Fibroblast of pulmonary artery (primary cell): ENCODE measurements around the gene PCBP2.

Source experiments
- DNase-seq: peaks from one replicate; pipeline ENCODE4 v3.0.0-alpha.2; 2010; ENCODE audit warnings: low read depth
- H3K4me3 ChIP-seq: replicated peaks from 2 replicates; pipeline ENCODE4 v1.5.1; 2011; ENCODE audit warnings: low read depth, mild to moderate bottlenecking, control low read depth, low read length, moderate library complexity
- TF ChIP-seq, protein P1 (sequence below): IDR thresholded peaks from 2 replicates; pipeline ENCODE4 v1.5.1; 2011; ENCODE audit warnings: mild to moderate bottlenecking, control low read depth, low read length, inconsistent platforms; ENCODE audit errors: missing control alignments

The PCBP2 gene

DNA sequence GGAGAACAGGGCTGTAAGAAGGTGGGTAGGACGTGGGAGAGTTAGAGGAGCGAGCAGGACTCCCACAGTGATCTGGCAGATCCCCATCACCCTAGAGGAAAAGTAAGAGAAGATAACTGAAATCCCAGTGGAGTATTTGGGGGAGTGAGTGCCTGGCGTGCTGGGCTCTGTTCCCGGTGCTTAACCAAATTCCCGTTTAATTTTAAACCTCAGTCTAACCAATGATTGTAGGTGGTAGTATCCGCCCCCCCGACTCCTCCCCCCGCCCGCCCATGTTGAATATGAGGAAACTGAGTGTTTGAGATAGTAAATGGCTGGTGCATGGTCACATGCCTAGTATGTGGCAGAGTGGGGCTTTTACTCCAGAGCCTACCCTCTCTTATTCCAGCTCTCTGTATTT is 50.4 kb downstream of the PCBP2 start:
- TF ChIP-seq, protein P1, sequence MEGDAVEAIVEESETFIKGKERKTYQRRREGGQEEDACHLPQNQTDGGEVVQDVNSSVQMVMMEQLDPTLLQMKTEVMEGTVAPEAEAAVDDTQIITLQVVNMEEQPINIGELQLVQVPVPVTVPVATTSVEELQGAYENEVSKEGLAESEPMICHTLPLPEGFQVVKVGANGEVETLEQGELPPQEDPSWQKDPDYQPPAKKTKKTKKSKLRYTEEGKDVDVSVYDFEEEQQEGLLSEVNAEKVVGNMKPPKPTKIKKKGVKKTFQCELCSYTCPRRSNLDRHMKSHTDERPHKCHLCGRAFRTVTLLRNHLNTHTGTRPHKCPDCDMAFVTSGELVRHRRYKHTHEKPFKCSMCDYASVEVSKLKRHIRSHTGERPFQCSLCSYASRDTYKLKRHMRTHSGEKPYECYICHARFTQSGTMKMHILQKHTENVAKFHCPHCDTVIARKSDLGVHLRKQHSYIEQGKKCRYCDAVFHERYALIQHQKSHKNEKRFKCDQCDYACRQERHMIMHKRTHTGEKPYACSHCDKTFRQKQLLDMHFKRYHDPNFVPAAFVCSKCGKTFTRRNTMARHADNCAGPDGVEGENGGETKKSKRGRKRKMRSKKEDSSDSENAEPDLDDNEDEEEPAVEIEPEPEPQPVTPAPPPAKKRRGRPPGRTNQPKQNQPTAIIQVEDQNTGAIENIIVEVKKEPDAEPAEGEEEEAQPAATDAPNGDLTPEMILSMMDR: no peak
- peak overlapping the region; percentile 66 for H3K4me3 ChIP-seq
- DNase-seq: peak; percentile 70

DNA sequence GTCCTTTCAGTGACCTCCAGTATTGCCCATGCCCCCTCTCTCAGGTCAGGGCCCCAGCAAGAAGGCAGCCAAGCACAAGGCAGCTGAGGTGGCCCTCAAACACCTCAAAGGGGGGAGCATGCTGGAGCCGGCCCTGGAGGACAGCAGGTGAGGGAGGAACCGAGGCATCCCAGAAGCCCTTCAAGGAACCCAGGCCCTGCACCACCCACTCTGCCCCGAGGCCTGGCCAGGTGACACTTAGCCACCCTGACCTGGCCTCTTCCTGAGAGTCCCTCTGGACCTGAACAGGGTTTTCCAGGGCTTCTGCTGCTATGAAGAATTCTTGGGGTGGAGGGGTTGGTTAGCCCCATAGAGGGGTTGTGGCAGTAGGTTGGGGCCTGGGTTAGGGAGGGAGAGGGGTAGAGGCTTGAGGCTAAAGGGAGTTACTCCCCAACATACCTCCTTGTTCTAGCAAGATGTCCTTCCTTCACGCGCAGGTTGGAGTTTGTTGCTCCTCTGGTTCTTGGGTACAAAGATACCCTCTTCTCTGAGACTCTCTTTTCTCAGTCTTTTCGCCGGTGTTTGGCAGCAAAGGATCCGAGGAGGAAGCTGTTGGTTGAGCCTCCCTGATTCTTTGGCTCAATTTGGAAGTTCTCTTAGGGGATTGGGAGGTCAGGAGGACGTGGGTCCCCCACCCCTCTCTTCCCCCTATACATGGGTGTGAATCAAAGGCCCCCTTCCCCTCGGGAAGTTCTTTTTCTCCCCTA is 51.3 kb downstream of the PCBP2 start:
- no peak for DNase-seq
- TF ChIP-seq, protein P1: no peak
- peak overlapping the region; percentile 66 for H3K4me3 ChIP-seq

DNA sequence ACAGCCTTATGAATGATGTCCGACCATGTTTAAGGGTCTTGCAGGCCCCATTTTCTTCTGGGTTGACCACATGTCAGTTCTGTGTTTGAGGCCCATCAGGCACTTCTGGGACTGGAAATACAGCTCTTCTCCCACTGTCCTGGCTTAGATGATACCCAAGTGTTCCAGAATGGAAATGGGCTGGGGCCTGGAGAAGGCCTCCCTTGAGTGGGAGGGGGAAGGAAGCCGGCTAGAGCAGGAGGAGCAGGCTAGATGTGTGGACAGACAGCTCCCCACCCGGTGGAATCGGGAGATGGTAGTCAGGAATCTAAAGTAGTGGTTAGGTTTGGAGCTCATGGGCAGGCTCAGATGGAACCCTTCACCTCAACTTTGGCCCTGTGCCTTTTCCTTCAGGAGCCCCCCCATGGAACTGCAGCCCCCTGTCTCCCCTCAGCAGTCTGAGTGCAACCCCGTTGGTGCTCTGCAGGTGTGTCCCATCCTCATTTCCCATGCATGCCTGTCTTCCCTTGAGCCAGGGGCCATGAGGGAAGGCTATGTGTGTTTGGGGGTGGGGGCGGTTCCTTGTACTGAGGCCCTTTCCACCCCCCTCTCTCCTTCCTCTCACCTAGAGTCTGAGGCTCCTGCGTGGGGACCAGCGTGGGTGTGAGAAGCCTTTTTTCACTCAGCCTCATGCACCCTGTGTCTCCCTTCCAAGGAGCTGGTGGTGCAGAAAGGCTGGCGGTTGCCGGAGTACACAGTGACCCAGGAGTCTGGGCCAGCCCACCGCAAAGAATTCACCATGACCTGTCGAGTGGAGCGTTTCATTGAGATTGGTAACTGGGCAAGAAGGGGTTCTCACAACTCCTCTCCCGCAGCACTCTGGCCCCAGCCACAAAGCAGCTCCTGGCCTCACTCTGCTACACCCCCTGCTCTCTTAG is 52.4 kb downstream of the PCBP2 start:
- no peak overlapping the region for H3K4me3 ChIP-seq
- DNase-seq: no peak
- TF ChIP-seq, protein P1: no peak

DNA sequence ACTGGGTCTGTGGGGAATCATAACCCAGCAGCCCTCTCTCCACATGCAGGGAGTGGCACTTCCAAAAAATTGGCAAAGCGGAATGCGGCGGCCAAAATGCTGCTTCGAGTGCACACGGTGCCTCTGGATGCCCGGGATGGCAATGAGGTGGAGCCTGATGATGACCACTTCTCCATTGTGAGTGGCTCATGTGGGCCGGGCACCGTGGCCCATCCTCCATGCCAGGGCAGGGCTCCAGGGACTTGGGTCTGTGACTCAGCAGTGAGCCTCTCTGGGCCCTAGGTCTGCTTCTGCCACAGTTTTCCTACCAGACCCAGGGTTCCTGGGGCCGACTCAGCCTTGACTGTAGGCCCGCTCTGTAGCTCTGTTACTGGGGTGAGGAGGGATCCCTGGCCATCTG is 53.2 kb downstream of the PCBP2 start:
- H3K4me3 ChIP-seq: no peak overlapping the region
- peak; percentile 45 for DNase-seq
- TF ChIP-seq, protein P1: no peak

DNA sequence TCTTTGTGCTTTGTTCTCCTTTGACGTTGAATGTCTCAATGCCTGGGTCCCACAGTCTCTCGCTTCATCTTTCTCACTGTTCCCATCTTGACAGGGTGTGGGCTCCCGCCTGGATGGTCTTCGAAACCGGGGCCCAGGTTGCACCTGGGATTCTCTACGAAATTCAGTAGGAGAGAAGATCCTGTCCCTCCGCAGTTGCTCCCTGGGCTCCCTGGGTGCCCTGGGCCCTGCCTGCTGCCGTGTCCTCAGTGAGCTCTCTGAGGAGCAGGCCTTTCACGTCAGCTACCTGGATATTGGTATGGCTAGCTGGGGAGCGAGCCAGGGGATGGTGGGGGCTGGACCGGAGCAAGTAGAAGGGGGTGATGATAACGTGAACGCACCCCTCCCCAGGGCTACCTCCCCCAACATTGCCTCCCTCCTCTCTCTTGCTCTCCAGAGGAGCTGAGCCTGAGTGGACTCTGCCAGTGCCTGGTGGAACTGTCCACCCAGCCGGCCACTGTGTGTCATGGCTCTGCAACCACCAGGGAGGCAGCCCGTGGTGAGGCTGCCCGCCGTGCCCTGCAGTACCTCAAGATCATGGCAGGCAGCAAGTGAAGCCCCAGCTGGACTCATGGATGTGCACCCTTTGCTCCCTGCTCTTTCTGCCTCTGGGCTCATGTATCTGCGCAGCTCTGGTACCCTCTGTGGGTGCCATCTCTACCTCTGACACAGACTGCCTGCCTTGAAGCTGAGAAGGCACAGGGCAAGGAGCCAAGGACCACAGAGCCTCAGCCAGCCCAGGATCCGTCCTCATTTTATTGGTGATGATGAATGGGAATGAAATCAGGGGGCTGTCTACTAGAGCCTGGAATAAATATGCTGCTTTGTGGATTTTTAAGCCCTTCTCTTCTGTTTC is 53.9 kb downstream of the PCBP2 start:
- H3K4me3 ChIP-seq: no peak overlapping the region
- no peak for DNase-seq
- TF ChIP-seq, protein P1: no peak

DNA sequence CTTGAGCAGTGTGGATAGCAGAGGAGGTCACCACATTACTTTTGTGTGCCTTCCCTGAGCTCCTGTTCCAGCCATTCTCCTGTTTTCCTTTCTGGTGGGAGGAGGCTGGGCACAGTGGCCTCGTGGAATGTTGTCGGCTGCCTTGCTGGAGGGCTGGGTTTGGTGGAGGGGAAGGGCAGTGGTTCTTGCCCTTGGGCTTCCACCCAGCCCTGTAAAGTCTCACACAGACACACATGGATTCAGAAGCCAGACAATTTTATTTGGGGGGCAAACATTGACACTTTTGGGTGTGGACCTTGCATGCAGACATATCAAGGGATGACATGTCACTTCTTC is 54.5 kb downstream of the PCBP2 start:
- no peak for DNase-seq
- H3K4me3 ChIP-seq: no peak overlapping the region
- TF ChIP-seq, protein P1: no peak
